ENCODE data around the gene WBP1L.
"Not testable (repeated sequence)": the region's sequence is repeated elsewhere in the genome, so short reads cannot be mapped to it uniquely, and the experiment has no call there.

The WBP1L gene

DNA sequence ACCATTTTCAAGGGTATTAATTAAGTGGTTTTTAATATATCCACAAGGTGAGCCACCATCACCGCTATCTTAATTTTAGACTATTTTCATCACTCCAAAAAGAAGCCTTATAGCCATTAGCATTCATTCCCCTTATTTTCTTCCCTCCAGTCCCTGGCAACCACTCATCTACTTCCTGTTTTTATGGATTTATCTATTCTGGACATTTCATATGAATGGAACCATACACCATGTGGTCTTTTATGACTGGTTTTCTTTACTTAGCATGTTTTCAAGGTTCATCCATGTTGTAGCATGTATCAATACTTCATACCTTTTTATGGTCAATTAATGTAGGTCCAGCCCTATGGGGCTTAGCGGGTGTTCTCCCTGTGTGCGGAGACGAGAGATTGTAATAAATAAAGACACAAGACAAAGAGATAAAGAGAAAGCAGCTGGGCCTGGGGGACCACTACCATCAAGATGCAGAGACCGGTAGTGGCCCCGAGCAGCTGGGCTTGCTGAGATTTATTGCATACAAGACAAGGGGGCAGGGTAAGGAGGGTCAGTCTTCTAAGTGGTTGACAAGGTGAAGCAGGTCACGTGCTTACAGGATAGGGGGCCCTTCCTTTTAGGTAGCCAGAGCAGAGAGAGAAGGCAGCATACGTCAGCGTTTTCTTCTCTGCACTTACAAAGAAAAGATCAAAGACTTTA lies 14.6 kb downstream of the WBP1L start:
- Histone ChIP-seq H3K9me2 (replicated peaks; ENCODE audit: insufficient read depth, low read length) (no peaks in the 10 kb centered on the region), H3K36me3 (ENCODE audit: low read length) (0 out of 2 replicates have a peak, but pooled peaks cover 5% of the 10 kb centered on the region), H3K79me2 (ENCODE audit: insufficient read depth, low read length) (peaks cover 75% of the 10 kb centered on the region), H4K20me1 (ENCODE audit: low read depth, low read length) (no peaks in the 10 kb centered on the region), H3F3A (ENCODE audit: insufficient read depth) (no peaks in the 10 kb centered on the region), H3K27me3 (ENCODE audit: low read length) (no peaks in the 10 kb centered on the region), H3K4me2 (ENCODE audit: low read depth, low read length, poor library complexity, severe bottlenecking) (no peak overlapping the region), H2AFZ (ENCODE audit: low read depth, low read length, severe bottlenecking) (no peak overlapping the region), H3K4me3 (ENCODE audit: insufficient read depth, low read length, poor library complexity, severe bottlenecking) (no peak overlapping the region), H3K27ac (ENCODE audit: low read depth, low read length) (no peak overlapping the region), H3K9ac (ENCODE audit: low read length) (no peak overlapping the region), H3K9me3 (ENCODE audit: insufficient read depth, low read length) (no peaks in the 10 kb centered on the region)
- TF ChIP-seq, protein P1, sequence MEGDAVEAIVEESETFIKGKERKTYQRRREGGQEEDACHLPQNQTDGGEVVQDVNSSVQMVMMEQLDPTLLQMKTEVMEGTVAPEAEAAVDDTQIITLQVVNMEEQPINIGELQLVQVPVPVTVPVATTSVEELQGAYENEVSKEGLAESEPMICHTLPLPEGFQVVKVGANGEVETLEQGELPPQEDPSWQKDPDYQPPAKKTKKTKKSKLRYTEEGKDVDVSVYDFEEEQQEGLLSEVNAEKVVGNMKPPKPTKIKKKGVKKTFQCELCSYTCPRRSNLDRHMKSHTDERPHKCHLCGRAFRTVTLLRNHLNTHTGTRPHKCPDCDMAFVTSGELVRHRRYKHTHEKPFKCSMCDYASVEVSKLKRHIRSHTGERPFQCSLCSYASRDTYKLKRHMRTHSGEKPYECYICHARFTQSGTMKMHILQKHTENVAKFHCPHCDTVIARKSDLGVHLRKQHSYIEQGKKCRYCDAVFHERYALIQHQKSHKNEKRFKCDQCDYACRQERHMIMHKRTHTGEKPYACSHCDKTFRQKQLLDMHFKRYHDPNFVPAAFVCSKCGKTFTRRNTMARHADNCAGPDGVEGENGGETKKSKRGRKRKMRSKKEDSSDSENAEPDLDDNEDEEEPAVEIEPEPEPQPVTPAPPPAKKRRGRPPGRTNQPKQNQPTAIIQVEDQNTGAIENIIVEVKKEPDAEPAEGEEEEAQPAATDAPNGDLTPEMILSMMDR (IDR thresholded peaks at IDR 0.05; ENCODE audit: insufficient read depth, low read length, poor library complexity, severe bottlenecking) = no peak
- no peak for TF ChIP-seq EZH2phosphoT487 (conservative IDR thresholded peaks at IDR 0.05; ENCODE audit: low read length)

GRCh38 chr10:102758933-102759262 lies 15.2 kb downstream of the WBP1L start:
- not testable (repeated sequence) for H3K27me3 ChIP-seq (ENCODE audit: low read length); H3K4me3 ChIP-seq (ENCODE audit: insufficient read depth, low read length, poor library complexity, severe bottlenecking); H2AFZ ChIP-seq (ENCODE audit: low read depth, low read length, severe bottlenecking); H3K36me3 ChIP-seq (ENCODE audit: low read length); H3F3A ChIP-seq (ENCODE audit: insufficient read depth); H4K20me1 ChIP-seq (ENCODE audit: low read depth, low read length); H3K27ac ChIP-seq (ENCODE audit: low read depth, low read length); H3K9me3 ChIP-seq (ENCODE audit: insufficient read depth, low read length); H3K9ac ChIP-seq (ENCODE audit: low read length); H3K9me2 ChIP-seq (replicated peaks; ENCODE audit: insufficient read depth, low read length); H3K4me2 ChIP-seq (ENCODE audit: low read depth, low read length, poor library complexity, severe bottlenecking)
- peaks cover 70% of the 10 kb centered on the region for H3K79me2 ChIP-seq (ENCODE audit: insufficient read depth, low read length)

DNA sequence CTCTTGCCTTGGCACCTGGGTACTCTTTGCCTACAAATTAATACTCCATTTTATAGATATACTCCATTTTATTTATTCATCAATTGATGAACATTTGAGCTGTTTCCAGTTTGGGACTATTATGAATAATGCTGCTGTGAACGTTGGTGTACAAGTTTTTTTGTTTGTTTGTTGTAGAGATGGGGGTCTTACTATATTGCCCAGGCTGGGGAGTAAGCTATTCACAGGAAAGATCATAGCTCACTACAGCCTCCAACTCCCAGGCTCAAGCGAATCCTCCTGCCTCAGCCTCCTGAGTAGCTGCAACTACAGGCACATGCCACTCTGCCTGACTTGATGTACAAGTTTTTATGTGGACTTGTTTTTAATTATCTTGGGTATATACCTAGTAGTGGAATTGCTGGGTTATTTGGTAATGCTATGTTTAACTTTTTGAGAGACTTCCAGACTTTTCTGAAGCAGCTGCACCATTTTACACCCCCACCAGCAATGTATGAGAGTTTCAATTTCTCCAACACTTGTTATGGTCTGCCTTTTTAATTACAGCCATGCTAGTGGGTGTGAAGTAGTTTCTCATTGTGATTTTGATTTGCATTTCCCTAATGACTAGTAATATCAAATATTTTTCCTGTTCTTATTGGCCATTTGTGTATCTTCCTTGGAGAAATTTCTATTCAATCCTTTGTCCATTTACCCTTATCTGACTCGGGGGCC lies 15.9 kb downstream of the WBP1L start:
- Histone ChIP-seq H3K4me2 (ENCODE audit: low read depth, low read length, poor library complexity, severe bottlenecking) (no peak overlapping the region), H3K9me2 (replicated peaks; ENCODE audit: insufficient read depth, low read length) (no peaks in the 10 kb centered on the region), H2AFZ (ENCODE audit: low read depth, low read length, severe bottlenecking) (no peak overlapping the region), H3K9ac (ENCODE audit: low read length) (no peak overlapping the region), H3K79me2 (ENCODE audit: insufficient read depth, low read length) (peaks cover 63% of the 10 kb centered on the region), H3K27me3 (ENCODE audit: low read length) (no peaks in the 10 kb centered on the region), H3K36me3 (ENCODE audit: low read length) (0 out of 2 replicates have a peak, but pooled peaks cover 5% of the 10 kb centered on the region), H3K4me3 (ENCODE audit: insufficient read depth, low read length, poor library complexity, severe bottlenecking) (no peak overlapping the region), H3F3A (ENCODE audit: insufficient read depth) (no peaks in the 10 kb centered on the region), H3K9me3 (ENCODE audit: insufficient read depth, low read length) (no peaks in the 10 kb centered on the region), H4K20me1 (ENCODE audit: low read depth, low read length) (no peaks in the 10 kb centered on the region), H3K27ac (ENCODE audit: low read depth, low read length) (no peak overlapping the region)
- TF ChIP-seq, protein P1 (IDR thresholded peaks at IDR 0.05; ENCODE audit: insufficient read depth, low read length, poor library complexity, severe bottlenecking) = no peak
- TF ChIP-seq EZH2phosphoT487 (conservative IDR thresholded peaks at IDR 0.05; ENCODE audit: low read length) = no peak

GRCh38 chr10:102761981-102762380 lies 18.2 kb downstream of the WBP1L start:
- Histone ChIP-seq H3F3A (ENCODE audit: insufficient read depth) (no peaks in the 10 kb centered on the region), H3K9me3 (ENCODE audit: insufficient read depth, low read length) (no peaks in the 10 kb centered on the region), H3K36me3 (ENCODE audit: low read length) (0 out of 2 replicates have a peak, but pooled peaks cover 5% of the 10 kb centered on the region), H3K4me2 (ENCODE audit: low read depth, low read length, poor library complexity, severe bottlenecking) (no peak overlapping the region), H4K20me1 (ENCODE audit: low read depth, low read length) (peaks cover 3% of the 10 kb centered on the region; the same call in 1 of the 2 replicates), H3K27me3 (ENCODE audit: low read length) (no peaks in the 10 kb centered on the region), H3K9ac (ENCODE audit: low read length) (no peak overlapping the region), H3K9me2 (replicated peaks; ENCODE audit: insufficient read depth, low read length) (no peaks in the 10 kb centered on the region), H2AFZ (ENCODE audit: low read depth, low read length, severe bottlenecking) (no peak overlapping the region), H3K4me3 (ENCODE audit: insufficient read depth, low read length, poor library complexity, severe bottlenecking) (no peak overlapping the region), H3K79me2 (ENCODE audit: insufficient read depth, low read length) (peaks cover 57% of the 10 kb centered on the region), H3K27ac (ENCODE audit: low read depth, low read length) (no peak overlapping the region)
- TF ChIP-seq, protein P1 (IDR thresholded peaks at IDR 0.05; ENCODE audit: insufficient read depth, low read length, poor library complexity, severe bottlenecking) = no peak
- no peak for TF ChIP-seq EZH2phosphoT487 (conservative IDR thresholded peaks at IDR 0.05; ENCODE audit: low read length)

Data from SU-DHL-6 (cell line).